Measurements from ENCODE around the gene LIME1. TPM values are rescaled to one million over a fixed set of nuclear protein-coding genes. Genes with fewer than 3 reads are reported as not detected.

LIME1 gene
- total and polyA plus RNA-seq, 5 donors from 2014 or later = 237 to 547 (median 403) TPM

- no peaks in the 10 kb centered on the region for H3K27me3 ChIP-seq (ENCODE audit: control insufficient read depth, insufficient read depth, low read length)
- no peaks in the 10 kb centered on the region for H3K9me3 Mint-ChIP-seq
- peak overlapping the region in 1 of 4 donors; percentile 7 for H3K4me3 Mint-ChIP-seq
- no peak for ATAC-seq (ENCODE audit: low read depth in 2 of 2)
- no peak for DNase-seq
- no peaks in the 10 kb centered on the region for H3K36me3 Mint-ChIP-seq
- H3K4me1 ChIP-seq (ENCODE audit: control insufficient read depth, insufficient read depth, low read length, poor library complexity, severe bottlenecking) = peaks cover 21% of the 10 kb centered on the region
- no peaks in the 10 kb centered on the region for H3K36me3 ChIP-seq (ENCODE audit: control insufficient read depth, insufficient read depth, low read length)
- no peak overlapping the region for H3K27ac ChIP-seq (ENCODE audit: insufficient read depth, low read length, poor library complexity, severe bottlenecking)
- no peaks in the 10 kb centered on the region for H3K9me3 ChIP-seq (ENCODE audit: control insufficient read depth in 2 of 2, low read length in 2 of 2)
- H3K27ac Mint-ChIP-seq = no peak overlapping the region
- peaks cover 0 to 15% (median 0%) of the 10 kb centered on the region in 4 donors for H3K4me1 Mint-ChIP-seq
- no peaks in the 10 kb centered on the region for H3K27me3 Mint-ChIP-seq
- H3K4me3 ChIP-seq (ENCODE audit: low read depth, low read length) = no peak overlapping the region
Observed at GRCh38 chr20:63744574-63745423, 8.3 kb downstream of the LIME1 start.

GRCh38 chr20:63745424-63745805 lies 9.0 kb downstream of the LIME1 start:
- peaks cover 0 to 18% (median 0%) of the 10 kb centered on the region in 4 donors for H3K4me1 Mint-ChIP-seq
- no peaks in the 10 kb centered on the region for H3K9me3 ChIP-seq (ENCODE audit: control insufficient read depth in 2 of 2, low read length in 2 of 2)
- DNase-seq = no peak
- H3K27me3 ChIP-seq (ENCODE audit: control insufficient read depth, insufficient read depth, low read length) = no peaks in the 10 kb centered on the region
- H3K36me3 Mint-ChIP-seq = no peaks in the 10 kb centered on the region
- peak overlapping the region in 1 of 4 donors; percentile 79 for H3K4me3 Mint-ChIP-seq
- no peaks in the 10 kb centered on the region for H3K9me3 Mint-ChIP-seq
- H3K27me3 Mint-ChIP-seq = no peaks in the 10 kb centered on the region
- H3K4me3 ChIP-seq (ENCODE audit: low read depth, low read length) = no peak overlapping the region
- H3K27ac Mint-ChIP-seq = no peak overlapping the region
- no peaks in the 10 kb centered on the region for H3K36me3 ChIP-seq (ENCODE audit: control insufficient read depth, insufficient read depth, low read length)
- no peak overlapping the region for H3K27ac ChIP-seq (ENCODE audit: insufficient read depth, low read length, poor library complexity, severe bottlenecking)
- peaks cover 25% of the 10 kb centered on the region for H3K4me1 ChIP-seq (ENCODE audit: control insufficient read depth, insufficient read depth, low read length, poor library complexity, severe bottlenecking)
- no peak for ATAC-seq (ENCODE audit: low read depth in 2 of 2)

GRCh38 chr20:63745961-63746731 lies 9.7 kb downstream of the LIME1 start:
- peaks cover 3% of the 10 kb centered on the region for H3K27me3 Mint-ChIP-seq
- peaks cover 0 to 25% (median 3%) of the 10 kb centered on the region in 4 donors for H3K4me1 Mint-ChIP-seq
- H3K27ac ChIP-seq (ENCODE audit: insufficient read depth, low read length, poor library complexity, severe bottlenecking) = no peak overlapping the region
- no peaks in the 10 kb centered on the region for H3K9me3 Mint-ChIP-seq
- peak overlapping the region in 1 of 3 donors; percentile 44 for H3K27ac Mint-ChIP-seq
- peak overlapping the region in 1 of 4 donors; percentile 79 for H3K4me3 Mint-ChIP-seq
- no peak for DNase-seq
- H3K9me3 ChIP-seq (ENCODE audit: control insufficient read depth in 2 of 2, low read length in 2 of 2) = no peaks in the 10 kb centered on the region
- peaks cover 25% of the 10 kb centered on the region for H3K4me1 ChIP-seq (ENCODE audit: control insufficient read depth, insufficient read depth, low read length, poor library complexity, severe bottlenecking)
- no peaks in the 10 kb centered on the region for H3K36me3 ChIP-seq (ENCODE audit: control insufficient read depth, insufficient read depth, low read length)
- ATAC-seq (ENCODE audit: low read depth in 2 of 2) = no peak
- no peaks in the 10 kb centered on the region for H3K36me3 Mint-ChIP-seq
- no peaks in the 10 kb centered on the region for H3K27me3 ChIP-seq (ENCODE audit: control insufficient read depth, insufficient read depth, low read length)
- H3K4me3 ChIP-seq (ENCODE audit: low read depth, low read length) = no peak overlapping the region

GRCh38 chr20:63746751-63747315 lies 10.4 kb downstream of the LIME1 start:
- no peak overlapping the region for H3K27ac ChIP-seq (ENCODE audit: insufficient read depth, low read length, poor library complexity, severe bottlenecking)
- peaks cover 0 to 28% (median 4%) of the 10 kb centered on the region in 4 donors for H3K4me1 Mint-ChIP-seq
- DNase-seq (no peak), ATAC-seq (ENCODE audit: low read depth in 2 of 2) (no peak)
- H3K36me3 ChIP-seq (ENCODE audit: control insufficient read depth, insufficient read depth, low read length) = no peaks in the 10 kb centered on the region
- H3K27ac Mint-ChIP-seq = no peak overlapping the region
- no peaks in the 10 kb centered on the region for H3K9me3 ChIP-seq (ENCODE audit: control insufficient read depth in 2 of 2, low read length in 2 of 2)
- peaks cover 25% of the 10 kb centered on the region for H3K4me1 ChIP-seq (ENCODE audit: control insufficient read depth, insufficient read depth, low read length, poor library complexity, severe bottlenecking)
- H3K4me3 ChIP-seq (ENCODE audit: low read depth, low read length) = no peak overlapping the region
- no peaks in the 10 kb centered on the region for H3K9me3 Mint-ChIP-seq
- H3K27me3 ChIP-seq (ENCODE audit: control insufficient read depth, insufficient read depth, low read length) = no peaks in the 10 kb centered on the region
- no peaks in the 10 kb centered on the region for H3K36me3 Mint-ChIP-seq
- H3K27me3 Mint-ChIP-seq = peaks cover 4% of the 10 kb centered on the region
- no peak overlapping the region for H3K4me3 Mint-ChIP-seq

GRCh38 chr20:63747622-63748069 lies 11.2 kb downstream of the LIME1 start:
- H3K9me3 ChIP-seq (ENCODE audit: control insufficient read depth in 2 of 2, low read length in 2 of 2) = no peaks in the 10 kb centered on the region
- H3K27ac Mint-ChIP-seq = no peak overlapping the region
- no peak overlapping the region for H3K4me3 ChIP-seq (ENCODE audit: low read depth, low read length)
- H3K27ac ChIP-seq (ENCODE audit: insufficient read depth, low read length, poor library complexity, severe bottlenecking) = no peak overlapping the region
- H3K36me3 ChIP-seq (ENCODE audit: control insufficient read depth, insufficient read depth, low read length) = no peaks in the 10 kb centered on the region
- H3K27me3 Mint-ChIP-seq = peaks cover 4% of the 10 kb centered on the region
- H3K36me3 Mint-ChIP-seq = no peaks in the 10 kb centered on the region
- H3K27me3 ChIP-seq (ENCODE audit: control insufficient read depth, insufficient read depth, low read length) = no peaks in the 10 kb centered on the region
- peaks cover 0 to 33% (median 4%) of the 10 kb centered on the region in 4 donors for H3K4me1 Mint-ChIP-seq
- peaks cover 27% of the 10 kb centered on the region for H3K4me1 ChIP-seq (ENCODE audit: control insufficient read depth, insufficient read depth, low read length, poor library complexity, severe bottlenecking)
- no peak for ATAC-seq (ENCODE audit: low read depth in 2 of 2)
- no peaks in the 10 kb centered on the region for H3K9me3 Mint-ChIP-seq
- no peak overlapping the region for H3K4me3 Mint-ChIP-seq
- DNase-seq = no peak

GRCh38 chr20:63748070-63748933 lies 11.8 kb downstream of the LIME1 start:
- H3K4me3 Mint-ChIP-seq = no peak overlapping the region
- no peak for ATAC-seq (ENCODE audit: low read depth in 2 of 2)

GRCh38 chr20:63748934-63749270 lies 12.4 kb downstream of the LIME1 start:
- H3K9me3 ChIP-seq (ENCODE audit: control insufficient read depth in 2 of 2, low read length in 2 of 2) = no peaks in the 10 kb centered on the region
- H3K4me1 Mint-ChIP-seq = peaks cover 0 to 36% (median 4%) of the 10 kb centered on the region in 4 donors
- peaks cover 4% of the 10 kb centered on the region for H3K27me3 Mint-ChIP-seq
- no peaks in the 10 kb centered on the region for H3K27me3 ChIP-seq (ENCODE audit: control insufficient read depth, insufficient read depth, low read length)
- no peak overlapping the region for H3K4me3 ChIP-seq (ENCODE audit: low read depth, low read length)
- no peaks in the 10 kb centered on the region for H3K9me3 Mint-ChIP-seq
- no peaks in the 10 kb centered on the region for H3K36me3 Mint-ChIP-seq
- H3K4me3 Mint-ChIP-seq = peak overlapping the region in 2 of 4 donors; percentile 11 to 32
- no peak for ATAC-seq (ENCODE audit: low read depth in 2 of 2)
- no peak for DNase-seq
- no peaks in the 10 kb centered on the region for H3K36me3 ChIP-seq (ENCODE audit: control insufficient read depth, insufficient read depth, low read length)
- peaks cover 27% of the 10 kb centered on the region for H3K4me1 ChIP-seq (ENCODE audit: control insufficient read depth, insufficient read depth, low read length, poor library complexity, severe bottlenecking)
- no peak overlapping the region for H3K27ac ChIP-seq (ENCODE audit: insufficient read depth, low read length, poor library complexity, severe bottlenecking)
- H3K27ac Mint-ChIP-seq = peak overlapping the region in 2 of 3 donors; percentile 21 to 46

More at GRCh38 chr20:63748070-63748933, 11.8 kb downstream of the LIME1 start:
- no peak overlapping the region for H3K27ac ChIP-seq (ENCODE audit: insufficient read depth, low read length, poor library complexity, severe bottlenecking)
- H3K27me3 ChIP-seq (ENCODE audit: control insufficient read depth, insufficient read depth, low read length) = no peaks in the 10 kb centered on the region
- Mint-ChIP-seq H3K9me3 (no peaks in the 10 kb centered on the region), H3K27ac (peak overlapping the region in 2 of 3 donors; percentile 46 to 63), H3K36me3 (no peaks in the 10 kb centered on the region), H3K27me3 (peaks cover 4% of the 10 kb centered on the region), H3K4me1 (peaks cover 0 to 33% (median 4%) of the 10 kb centered on the region in 4 donors)
- no peaks in the 10 kb centered on the region for H3K36me3 ChIP-seq (ENCODE audit: control insufficient read depth, insufficient read depth, low read length)
- H3K9me3 ChIP-seq (ENCODE audit: control insufficient read depth in 2 of 2, low read length in 2 of 2) = no peaks in the 10 kb centered on the region
- peaks cover 27% of the 10 kb centered on the region for H3K4me1 ChIP-seq (ENCODE audit: control insufficient read depth, insufficient read depth, low read length, poor library complexity, severe bottlenecking)
- no peak for DNase-seq
- H3K4me3 ChIP-seq (ENCODE audit: low read depth, low read length) = no peak overlapping the region
